ENCODE data around the gene GALNT9. TPM values are rescaled to one million over a fixed set of nuclear protein-coding genes. Genes with fewer than 3 reads are reported as not detected.
"Not testable (repeated sequence)": the region's sequence is repeated elsewhere in the genome, so short reads cannot be mapped to it uniquely, and the experiment has no call there.

Gene GALNT9
- total RNA-seq: 10 to 100 TPM in 1 of 7 donors, 1 to 10 TPM in 3, under 1 TPM in 3; 0.12 to 21.9 (median 1.8) TPM
- polyA plus RNA-seq: under 1 TPM in 1 of 2 donors, not detected in 1; 0.57 TPM
- long read RNA-seq, donor 1, partial matches to known transcripts: 2 of 3 reads
- long read RNA-seq, donor 1, other reads (novel, unspliced or antisense): 1 of 3 reads
- long read RNA-seq, donor 2: 0 reads
- long read RNA-seq, donor 3, partial matches to known transcripts: 2 of 7 reads
- long read RNA-seq, donor 3, other reads (novel, unspliced or antisense): 3 of 7 reads

DNA sequence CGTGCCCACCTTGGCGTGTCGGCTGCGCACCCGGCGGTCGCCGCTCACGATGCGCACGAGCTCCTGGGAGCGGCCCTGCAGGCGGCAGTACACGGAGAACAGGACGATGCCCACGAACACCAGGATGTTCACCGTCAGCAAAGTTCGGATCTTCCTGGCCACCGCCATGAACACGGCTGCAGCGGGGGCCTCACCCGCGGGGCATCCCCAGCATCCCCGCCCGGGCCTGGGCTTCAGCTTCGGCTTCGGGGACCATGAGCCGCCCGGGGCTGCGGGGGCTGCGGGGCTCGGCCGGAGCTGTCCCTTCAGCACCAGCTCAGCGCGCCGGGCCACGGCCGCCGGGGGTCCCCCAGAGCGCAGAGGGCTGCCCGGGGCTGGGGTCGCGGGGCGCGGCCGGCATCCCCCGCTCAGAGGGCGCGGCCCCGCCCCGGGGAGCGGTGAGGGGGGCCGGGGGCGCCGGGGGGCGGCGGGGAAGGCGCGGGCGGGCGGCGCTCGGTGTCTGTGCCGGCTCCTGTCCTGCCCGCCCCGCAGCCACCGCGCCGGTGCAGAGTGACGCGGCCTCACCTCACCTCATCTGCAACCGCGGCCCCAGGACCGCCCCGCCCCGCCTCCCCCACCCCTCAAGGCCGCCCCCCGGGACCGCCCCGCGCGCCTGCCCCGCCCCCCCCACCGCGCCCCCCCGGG lies at the start of gene GALNT9:
GALNT9 (minus strand) TSS at position 554 of the 684 bp plus-strand sequence; CDS start at position 168, 386 bp downstream.
- no peak within 1 kb of the TSS for H3K4me3 ChIP-seq
- intact Hi-C loops (cut with DNase I): no loop called here

DNA sequence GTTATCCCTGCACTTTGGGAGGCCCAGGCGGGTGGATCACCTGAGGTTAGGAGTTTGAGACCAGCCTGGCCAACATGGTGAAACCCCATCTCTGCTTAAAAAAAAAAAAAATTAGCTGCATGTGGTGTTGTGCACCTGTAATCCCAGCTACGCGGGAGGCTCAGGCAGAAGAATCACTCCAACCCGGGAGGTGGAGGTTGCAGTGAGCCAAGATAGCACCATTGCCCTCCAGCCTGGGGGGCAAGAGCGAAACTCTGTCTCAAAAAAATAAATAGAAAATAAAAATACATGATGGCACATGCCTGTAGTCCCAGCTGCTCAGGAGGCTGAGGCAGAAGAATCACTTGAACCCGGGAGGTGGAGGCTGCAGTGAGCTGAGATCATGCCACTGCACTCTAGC lies 49.7 kb upstream of the GALNT9 start:
- 75 to 83% (median 82%) methylated on average over 6 of the region's 6 CpGs for WGBS, 3 donors
- H3K36me3 ChIP-seq; H3K9me3 ChIP-seq; H3K27ac ChIP-seq; H3K4me3 ChIP-seq; DNase-seq; H3K4me1 ChIP-seq (ENCODE audit: insufficient read depth); intact Hi-C loops (cut with DNase I); H3K27me3 ChIP-seq: not testable (repeated sequence)

More for the DNA sequence above, at the start of gene GALNT9:
- H3K4me1 ChIP-seq (ENCODE audit: insufficient read depth): peaks cover 3% of the 10 kb centered on the region
- no peak within 1 kb of the TSS for H3K27ac ChIP-seq
- H3K9me3 ChIP-seq: no peaks in the 10 kb centered on the region
- no peaks in the 10 kb centered on the region for H3K36me3 ChIP-seq
- peak in 2 of 5 donors; percentile 45 to 60 for DNase-seq
- WGBS, 3 donors: 1 to 2% (median 2%) methylated on average over 11 to 82 of the region's 86 CpGs
- no peaks in the 10 kb centered on the region for H3K27me3 ChIP-seq
- TF ChIP-seq EP300 (IDR thresholded peaks at IDR 0.05) (no peak), CTCF (IDR thresholded peaks at IDR 0.05) (no peak), POLR2A (IDR thresholded peaks at IDR 0.05) (no peak)

- DNase-seq: no peak
- Histone ChIP-seq H3K4me3 (no peak overlapping the region), H3K36me3 (no peaks in the 10 kb centered on the region), H3K4me1 (ENCODE audit: insufficient read depth) (no peaks in the 10 kb centered on the region), H3K27ac (no peak overlapping the region), H3K27me3 (no peaks in the 10 kb centered on the region), H3K9me3 (no peaks in the 10 kb centered on the region)
- 24 to 44% (median 30%) methylated on average over 2 of the region's 2 CpGs for WGBS, 3 donors
- intact Hi-C loops (cut with DNase I): no loop called here
- TF ChIP-seq EP300 (IDR thresholded peaks at IDR 0.05) (no peak), POLR2A (IDR thresholded peaks at IDR 0.05) (no peak), CTCF (IDR thresholded peaks at IDR 0.05) (no peak)
These were observed 47.8 kb upstream of the GALNT9 start for GRCh38 chr12:132377147-132377546.

DNA sequence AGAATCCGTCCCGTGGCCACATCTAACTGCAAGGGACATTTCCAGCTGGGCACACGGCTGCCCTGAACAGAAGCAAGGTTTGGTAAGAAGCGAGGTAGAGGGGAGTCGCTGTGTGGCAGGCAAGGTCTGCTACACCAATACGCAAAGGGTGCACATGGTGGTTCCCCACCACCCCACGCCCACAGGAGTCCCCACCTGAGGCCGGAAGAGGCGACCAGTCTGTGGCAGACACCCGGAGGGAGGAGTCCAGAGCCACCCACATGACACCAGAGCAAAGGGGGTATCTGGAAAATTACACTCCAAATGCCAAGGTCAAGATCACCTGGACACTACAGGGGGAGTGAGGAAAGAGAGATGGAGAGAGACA lies 47.1 kb upstream of the GALNT9 start:
- Histone ChIP-seq H3K27me3 (no peaks in the 10 kb centered on the region), H3K4me3 (no peak overlapping the region), H3K36me3 (no peaks in the 10 kb centered on the region), H3K9me3 (no peaks in the 10 kb centered on the region), H3K4me1 (ENCODE audit: insufficient read depth) (no peaks in the 10 kb centered on the region), H3K27ac (no peak overlapping the region)
- DNase-seq: peak in 1 of 5 donors; percentile 7
- TF ChIP-seq EP300 (IDR thresholded peaks at IDR 0.05) (no peak), POLR2A (IDR thresholded peaks at IDR 0.05) (no peak), CTCF (IDR thresholded peaks at IDR 0.05) (no peak)
- 50 to 61% (median 51%) methylated on average over 10 of the region's 10 CpGs for WGBS, 3 donors
- intact Hi-C loops (cut with DNase I): no loop called here

All from ovary (tissue), 10 donors.